NCI-H748 treated with DMSO at 0.1 percent for 48 hours (cell line): ENCODE measurements around the gene CLECL1.
"Not testable (repeated sequence)": the region's sequence is repeated elsewhere in the genome, so short reads cannot be mapped to it uniquely, and the experiment has no call there.

Source experiments
- DNase-seq: peaks from one replicate; lab custom pipeline; 2025; lab: John Stamatoyannopoulos, UW

Gene CLECL1

DNA sequence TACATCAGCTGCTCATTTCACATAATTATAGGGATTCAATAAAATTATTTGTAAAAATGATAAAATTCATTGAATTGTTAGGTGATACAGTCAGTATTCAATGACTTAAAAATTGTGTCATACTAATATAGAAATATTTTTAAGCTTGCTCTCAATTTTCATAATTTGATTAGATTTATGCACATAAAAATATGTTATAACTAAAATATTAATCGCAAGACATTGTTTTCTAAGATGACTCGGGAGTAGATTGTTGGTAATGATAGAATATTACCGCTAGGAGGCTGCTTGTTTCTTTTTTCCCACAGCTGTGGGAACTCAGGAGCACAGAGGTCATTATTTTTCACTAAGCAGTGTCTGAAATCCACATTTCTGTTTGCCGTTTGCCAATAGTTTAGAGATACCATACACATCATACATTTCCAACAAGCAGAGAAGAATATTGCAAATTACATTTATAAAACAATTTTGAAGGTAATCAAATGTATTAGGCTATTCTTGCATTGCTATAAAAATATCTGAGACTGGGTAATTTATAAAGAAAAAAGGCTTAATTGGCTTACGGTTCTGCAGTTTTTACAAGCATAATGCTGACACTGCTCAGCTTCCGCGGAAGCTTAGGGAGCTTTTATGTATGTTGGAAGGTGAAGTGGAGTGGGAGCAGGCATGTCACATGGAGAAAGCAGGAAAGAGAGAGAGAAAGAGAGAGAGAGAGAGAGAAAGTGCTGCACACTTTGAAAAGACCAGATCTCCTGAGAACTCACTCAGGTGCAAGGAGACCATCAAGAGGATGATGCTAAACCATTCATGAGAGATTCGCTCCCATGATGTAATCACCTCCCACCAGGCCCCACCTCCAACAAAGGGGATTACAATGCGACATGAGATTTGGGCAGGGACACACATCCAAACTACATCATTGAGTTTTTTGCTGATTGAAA, 18.6 kb upstream of the CLECL1 start:
- peak; percentile 3 for DNase-seq

DNA sequence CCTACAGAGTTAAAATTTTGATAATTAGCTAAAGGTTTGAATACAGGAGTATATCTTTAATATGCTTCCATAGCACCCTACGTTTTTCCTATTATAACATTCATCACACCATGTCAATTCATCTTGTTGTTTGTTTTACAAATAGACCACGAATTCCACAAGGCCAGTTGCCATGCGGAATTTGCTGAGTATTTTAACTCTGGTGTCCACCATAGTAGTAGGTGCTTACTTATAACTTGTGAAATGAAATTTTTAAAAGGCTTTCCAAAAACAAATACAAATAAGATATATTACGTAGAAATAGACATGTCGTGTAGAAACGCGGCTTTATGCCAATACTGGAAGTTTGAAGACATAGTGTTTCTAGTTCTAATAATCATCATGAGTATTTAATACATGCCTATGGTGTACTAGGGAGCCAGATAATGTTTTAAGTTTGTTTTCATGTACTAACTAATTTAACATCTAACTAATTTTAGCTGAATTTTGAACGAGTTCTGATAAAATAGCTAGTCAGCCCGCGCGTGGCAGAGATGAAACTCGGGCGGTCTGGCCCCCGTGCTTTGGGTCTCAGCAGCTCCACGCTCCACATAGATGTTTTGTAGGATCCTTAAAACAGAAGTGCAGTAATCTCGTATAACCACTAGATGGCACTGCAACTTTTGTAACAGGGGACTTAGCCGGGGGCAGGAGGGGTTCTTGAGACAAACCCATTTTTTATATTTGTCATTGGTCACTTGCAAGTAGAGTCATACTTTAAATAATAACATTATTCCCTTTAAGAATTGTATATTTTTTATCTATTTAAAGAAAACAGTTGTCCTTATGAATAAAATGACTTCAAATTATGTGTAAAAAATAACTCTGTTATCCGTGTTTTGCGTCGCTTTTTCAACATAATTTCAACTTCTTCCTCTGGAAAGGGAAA, 17.6 kb upstream of the CLECL1 start:
- DNase-seq, result peak; percentile 73

DNA sequence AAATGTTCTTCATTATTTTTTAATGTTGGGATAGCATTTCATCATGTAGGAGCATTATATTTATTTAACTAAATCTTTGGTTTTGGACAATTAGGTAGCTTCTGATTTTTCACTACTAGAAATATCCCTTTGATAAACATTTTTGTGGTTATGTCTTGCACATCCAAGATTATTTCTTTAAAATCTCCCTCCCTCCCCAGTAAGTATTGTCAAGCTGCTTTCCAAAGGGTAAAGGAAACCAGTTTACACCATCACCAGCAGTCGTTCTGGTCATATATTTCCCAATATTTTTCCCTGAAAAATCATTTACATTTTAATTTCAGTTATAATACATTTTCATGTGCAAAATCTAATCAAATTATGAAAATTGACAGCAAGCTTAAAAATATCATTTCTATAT, 16.7 kb upstream of the CLECL1 start:
- DNase-seq, result no peak

DNA sequence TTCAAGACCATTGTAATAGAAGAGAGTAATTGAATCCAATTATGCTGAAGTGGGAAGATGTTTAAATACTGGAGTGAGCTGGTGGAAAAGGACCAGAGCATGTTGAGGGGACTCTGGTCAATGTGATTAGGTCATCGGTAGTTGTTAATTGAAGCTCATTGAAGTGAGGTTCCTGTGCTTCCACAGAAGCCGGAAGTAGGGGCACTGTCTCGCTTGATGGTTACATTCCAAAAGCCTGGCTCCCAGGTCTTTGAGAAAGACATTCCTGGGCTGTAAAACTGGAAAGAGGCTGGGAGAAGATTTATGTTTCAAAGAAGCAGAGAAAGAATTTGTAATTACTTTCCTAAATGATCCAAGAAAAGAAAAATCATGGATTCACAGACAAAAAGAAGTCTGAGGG, 12.3 kb upstream of the CLECL1 start:
- no peak for DNase-seq

GRCh38 chr12:9742661-9743060, 9.8 kb upstream of the CLECL1 start:
- no peak for DNase-seq

GRCh38 chr12:9741726-9742125, 8.8 kb upstream of the CLECL1 start:
- no peak for DNase-seq

- DNase-seq, result no peak
These were observed 7.3 kb upstream of the CLECL1 start for GRCh38 chr12:9740106-9740750.

DNA sequence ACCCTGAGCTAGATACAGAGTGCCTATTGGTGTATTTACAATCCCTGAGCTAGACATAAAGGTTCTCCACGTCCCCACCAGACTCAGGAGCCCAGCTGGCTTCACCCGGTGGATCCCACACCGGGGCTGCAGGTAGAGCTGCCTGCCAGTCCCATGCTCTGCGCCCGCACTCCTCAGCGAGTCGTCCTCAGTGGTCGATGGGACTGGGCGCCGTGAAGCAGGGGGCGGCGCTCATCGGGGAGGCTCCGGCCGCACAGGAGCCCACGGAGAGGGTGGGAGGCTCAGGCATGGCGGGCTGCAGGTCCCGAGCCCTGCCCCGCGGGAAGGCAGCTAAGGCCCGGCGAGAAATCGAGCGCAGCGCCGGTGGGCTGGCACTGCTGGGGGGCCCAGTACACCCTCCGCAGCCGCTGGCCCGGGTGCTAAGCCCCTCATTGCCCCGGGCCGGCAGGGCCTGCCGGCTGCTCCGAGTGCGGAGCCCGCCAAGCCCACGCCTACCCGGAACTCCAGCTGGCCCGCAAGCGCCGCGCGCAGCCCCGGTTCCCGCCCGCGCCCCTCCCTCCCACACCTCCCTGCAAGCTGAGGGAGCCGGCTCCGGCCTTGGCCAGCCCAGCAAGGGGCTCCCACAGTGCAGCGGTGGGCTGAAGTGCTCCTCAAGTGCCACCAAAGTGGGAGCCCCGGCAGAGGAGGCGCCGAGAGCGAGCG, 6.7 kb upstream of the CLECL1 start:
- not testable (repeated sequence) for DNase-seq

- DNase-seq, result not testable (repeated sequence)
These were observed 6.0 kb upstream of the CLECL1 start for GRCh38 chr12:9738905-9739304.

DNA sequence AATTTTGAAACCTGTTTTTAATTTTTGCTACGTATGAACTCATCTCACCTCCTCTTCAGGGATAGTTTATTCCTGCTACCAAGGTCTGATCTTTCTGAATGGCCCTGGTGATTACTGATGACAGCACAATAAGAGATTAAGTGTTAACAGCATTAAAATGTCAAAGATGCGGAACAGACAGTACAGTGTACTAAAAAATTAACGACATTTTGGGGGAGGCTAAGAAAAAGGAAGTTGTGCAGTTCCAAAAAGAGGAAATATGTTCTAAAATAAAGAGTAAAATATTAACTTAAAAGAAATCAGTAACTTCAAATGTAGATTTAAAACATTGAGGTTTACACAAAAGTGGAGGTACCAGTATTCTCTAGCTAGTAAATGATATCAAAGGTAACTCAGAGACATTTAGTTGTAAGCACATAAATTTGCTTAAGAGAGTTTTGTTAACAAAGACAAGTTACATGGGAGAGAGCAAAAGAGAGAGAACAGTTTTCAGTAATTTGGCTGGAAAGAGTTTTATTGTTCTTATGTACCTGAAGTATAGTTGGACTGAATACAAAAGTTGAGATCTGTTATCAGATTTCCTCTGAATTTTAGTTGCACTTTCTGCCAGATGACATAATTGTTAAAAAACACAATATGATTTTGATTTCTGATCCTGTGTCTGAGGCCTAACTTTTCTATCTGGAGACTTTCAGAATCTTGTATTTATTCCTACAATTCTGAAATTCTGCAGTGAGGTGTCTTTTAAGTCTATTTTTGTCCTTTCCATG, 4.2 kb upstream of the CLECL1 start:
- no peak for DNase-seq

GRCh38 chr12:9735601-9736000, 2.7 kb upstream of the CLECL1 start:
- no peak for DNase-seq

GRCh38 chr12:9731797-9732196, 1.1 kb downstream of the CLECL1 start:
- no peak for DNase-seq

- DNase-seq, result no peak
These were observed 1.5 kb downstream of the CLECL1 start for GRCh38 chr12:9731393-9731792.

- no peak for DNase-seq
These were observed 2.3 kb downstream of the CLECL1 start for GRCh38 chr12:9730591-9730990.

GRCh38 chr12:9730011-9730410, 2.9 kb downstream of the CLECL1 start:
- DNase-seq, result no peak

GRCh38 chr12:9729082-9729481, 3.8 kb downstream of the CLECL1 start:
- no peak for DNase-seq

DNA sequence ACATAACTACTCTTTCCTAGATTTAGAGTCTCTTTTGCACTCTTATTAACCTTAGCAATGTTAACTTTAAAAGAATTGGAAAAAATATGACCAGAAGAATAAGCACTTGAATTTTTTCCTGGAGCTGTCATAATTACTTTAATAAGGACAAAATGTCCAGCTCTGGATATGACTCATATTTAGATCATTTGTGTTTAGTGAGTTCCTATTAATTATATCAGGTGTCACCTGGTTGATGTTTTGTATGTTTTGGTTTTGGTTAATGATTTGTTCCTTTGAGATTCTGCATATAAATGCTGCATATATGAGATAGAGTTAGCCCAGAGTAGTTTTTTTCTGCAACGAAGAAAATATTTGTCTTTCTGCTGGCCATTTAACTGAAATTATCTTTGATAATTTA, 5.1 kb downstream of the CLECL1 start:
- no peak for DNase-seq

DNA sequence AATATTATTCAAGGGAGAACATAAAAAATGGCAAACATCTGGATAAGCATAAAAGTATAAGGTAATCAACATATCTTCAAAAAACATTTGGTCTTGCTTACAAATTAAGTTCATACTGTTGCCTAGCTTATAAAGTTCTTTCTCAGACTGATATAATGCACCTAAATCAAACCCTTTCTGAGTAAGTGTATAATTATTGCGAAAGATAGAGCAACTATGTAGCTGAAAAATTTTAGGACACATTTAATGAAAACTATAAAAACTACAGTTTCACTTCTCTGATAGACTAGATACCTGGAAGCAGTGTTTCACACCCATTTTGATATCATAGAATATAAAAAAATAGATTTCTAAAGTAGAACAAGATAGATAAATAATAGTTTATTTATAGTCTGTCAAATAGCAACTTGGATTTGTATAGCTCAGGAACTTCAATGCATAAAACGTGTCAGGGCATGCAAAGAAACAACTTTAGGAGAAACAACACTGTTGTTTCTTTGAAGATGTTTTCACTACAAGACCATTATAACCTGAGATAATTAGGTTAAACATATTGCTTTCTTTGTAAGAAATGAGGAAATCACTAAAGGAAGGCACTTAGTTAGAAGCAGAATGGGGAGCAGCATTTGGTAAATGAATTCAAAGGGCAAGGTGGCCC, 7.6 kb downstream of the CLECL1 start:
- DNase-seq, result no peak

GRCh38 chr12:9724023-9724422, 8.9 kb downstream of the CLECL1 start:
- DNase-seq, result no peak

GRCh38 chr12:9721394-9722092, 11.4 kb downstream of the CLECL1 start:
- DNase-seq, result no peak
